NCI-H2227 (cell line): ENCODE results near the gene CHST5.

Experiments used
- DNase-seq: peaks from one replicate; lab custom pipeline; 2025; ENCODE audit not compliant: unreplicated experiment; lab: John Stamatoyannopoulos, UW

Gene CHST5

DNA sequence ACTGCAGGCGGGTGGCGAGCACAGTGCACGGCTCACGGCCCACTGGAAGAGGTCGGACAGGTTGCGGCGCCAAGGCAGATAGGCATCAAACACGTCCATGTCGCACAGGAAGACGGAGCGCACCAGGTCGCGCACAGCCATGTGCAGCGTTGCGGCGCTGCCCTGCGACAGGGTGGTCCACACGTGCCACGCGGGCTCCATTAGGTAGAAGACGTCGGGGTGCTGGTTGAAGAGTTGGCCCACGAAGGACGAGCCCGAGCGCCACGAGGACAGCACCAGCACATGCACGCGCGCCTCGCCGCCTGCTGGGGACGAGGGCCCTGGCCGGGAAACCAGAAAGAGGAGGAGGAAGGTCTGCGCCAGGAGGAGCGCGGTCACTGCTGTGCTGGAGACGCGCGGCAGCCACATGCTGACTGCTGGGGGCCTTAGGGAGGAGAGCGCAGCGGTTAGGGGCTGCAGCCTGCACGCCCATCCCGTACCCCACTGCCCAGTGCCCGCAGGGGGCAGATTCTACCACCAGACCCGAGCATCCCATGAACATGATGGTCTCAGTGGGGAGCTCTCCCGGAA is 56.4 kb downstream of the CHST5 start:
- no peak for DNase-seq
